Panc1 (cell line): ENCODE results near the gene CELA1. TPM values are rescaled to one million over a fixed set of nuclear protein-coding genes. Genes with fewer than 3 reads are reported as not detected.
"Not testable (repeated sequence)": the region's sequence is repeated elsewhere in the genome, so short reads cannot be mapped to it uniquely, and the experiment has no call there.

Experiments used
- ATAC-seq: fragments of 200-7000 bp; cut with Tn5 transposase; 2 replicates; pipeline ENCODE4 v1.9.1; 2020; ENCODE audit warnings: mild to moderate bottlenecking, moderate library complexity
- BruUV-seq: library from RNA; stranded (reverse); fragments of 400-500 nt; replicated peaks from 2 replicates; lab custom pipeline; 2021; lab: Mats Ljungman, UMichigan
- CTCF ChIA-PET: fragments of 300-600 bp; sonication (Branson Sonifier 250); formaldehyde crosslinking; loops from one replicate; lab custom pipeline; 2022; ENCODE audit warnings: antibody characterized with exemption; lab: Charles Lee
- POLR2A ChIA-PET: fragments of 300-600 bp; sonication (Branson Sonifier 250); formaldehyde crosslinking; loops from one replicate; lab custom pipeline; 2022; ENCODE audit warnings: antibody characterized with exemption; lab: Charles Lee
- DNase-seq: peaks from one replicate; pipeline ENCODE4 v3.0.0-alpha.2; 2010; ENCODE audit warnings: low read depth, low spot score
- H3K27ac ChIP-seq: 2 replicates; pipeline ENCODE4 v1.5.1; 2011; ENCODE audit warnings: mild to moderate bottlenecking, low read length, inconsistent platforms
- H3K27me3 ChIP-seq: fragments of 200-500 bp; sonication (Bioruptor generic); 2 replicates; pipeline ENCODE4 v1.6.0; 2014; ENCODE audit warnings: low read length, inconsistent platforms; ENCODE audit not compliant: control insufficient read depth, insufficient read depth
- H3K36me3 ChIP-seq: fragments of 200-500 bp; sonication (Bioruptor generic); 2 replicates; pipeline ENCODE4 v1.5.1; 2014; ENCODE audit warnings: inconsistent platforms, mild to moderate bottlenecking, low read length, moderate library complexity; ENCODE audit not compliant: control insufficient read depth, insufficient read depth
- H3K4me1 ChIP-seq: 2 replicates; pipeline ENCODE4 v1.5.1; 2011; ENCODE audit warnings: inconsistent platforms, mild to moderate bottlenecking, low read length, moderate library complexity; ENCODE audit not compliant: control insufficient read depth, insufficient read depth
- H3K4me3 ChIP-seq, 2 experiments: 2 replicates each; pipeline ENCODE4 v1.5.1; 2011 to 2012; ENCODE audit warnings: low read depth in 2 of 2, low read length in 2 of 2, mild to moderate bottlenecking in 2 of 2, inconsistent platforms in 1 of 2, moderate library complexity in 1 of 2
- H3K9me3 ChIP-seq: fragments of 200-500 bp; sonication (Bioruptor generic); 2 replicates; pipeline ENCODE4 v1.5.1; 2014; ENCODE audit warnings: low read depth, mild to moderate bottlenecking, inconsistent platforms, low read length, moderate library complexity; ENCODE audit not compliant: control insufficient read depth, insufficient read depth
- CTCF ChIP-seq: fragments of 450-650 bp; IDR thresholded peaks from 2 replicates; pipeline ENCODE4 v1.5.1; 2017; ENCODE audit warnings: mild to moderate bottlenecking
- POLR2AphosphoS5 ChIP-seq: IDR thresholded peaks from 2 replicates; pipeline ENCODE4 v1.6.1; 2012; ENCODE audit warnings: mild to moderate bottlenecking, low read depth, low read length, moderate library complexity
- REST ChIP-seq, 2 experiments: IDR thresholded peaks; 2 replicates each; pipeline ENCODE4 v1.6.1; 2011 to 2012; ENCODE audit warnings: low read depth in 2 of 2, control low read depth in 1 of 2, low read length in 1 of 2, mild to moderate bottlenecking in 1 of 2, moderate library complexity in 1 of 2; ENCODE audit not compliant: insufficient read depth in 1 of 2
- SIN3A ChIP-seq: IDR thresholded peaks from 2 replicates; pipeline ENCODE4 v1.6.1; 2012; ENCODE audit warnings: low read depth, mild to moderate bottlenecking, low read length, moderate library complexity, borderline replicate concordance; ENCODE audit not compliant: insufficient read depth
- TCF7L2 ChIP-seq: IDR thresholded peaks from 2 replicates; pipeline ENCODE4 v1.6.1; 2011; ENCODE audit warnings: mild to moderate bottlenecking, low read depth, low read length, inconsistent platforms
- in situ Hi-C: cut with HindIII; loops from 2 replicates; pipeline ENCODE4 v1.10.0; 2016; ENCODE audit warnings: low sequenced_read_pairs, low pct_unique_long_range_greater_than_20kb
- intact Hi-C: fragments of 100-400 bp; cut with micrococcal nuclease; formaldehyde crosslinking; loops from one replicate; pipeline ENCODE4 v1.10.0; 2022; ENCODE audit not compliant: unreplicated experiment
- total RNA-seq: library from RNA; stranded (reverse); gene quantifications from one replicate; pipeline ENCODE4 v1.2.1, GENCODE V29; 2021; ENCODE audit not compliant: unreplicated experiment

The CELA1 gene
- total RNA-seq, 1 experiment from 2014 or later, result not detected

GRCh38 chr12:51320311-51320694 is 26.2 kb downstream of the CELA1 start:
- H3K9me3 ChIP-seq, result no peaks in the 10 kb centered on the region
- in situ Hi-C loops, result no loop called here
- POLR2A ChIA-PET, result no interaction called here
- H3K4me3 ChIP-seq, result no peak overlapping the region
- no peaks in the 10 kb centered on the region for H3K4me1 ChIP-seq
- no peak for ATAC-seq
- intact Hi-C loops, result no loop called here
- no peak overlapping the region for H3K27ac ChIP-seq
- DNase-seq, result no peak
- CTCF ChIA-PET, result interaction anchor here (0.6 kb wide), 1 partner anchor 60 kb away, joined by 11 read pairs; no protein-coding TSS in a partner anchor
- BruUV-seq, result no TSS peak
- H3K27me3 ChIP-seq, result no peaks in the 10 kb centered on the region
- TF ChIP-seq POLR2AphosphoS5 (no peak), REST (IDR thresholded peaks at IDR 0.05; ENCODE audit: insufficient read depth in 1 of 2, low read depth in 2 of 2, low read length in 1 of 2) (no peak), SIN3A (no peak), CTCF (no peak), TCF7L2 (no peak)
- no peaks in the 10 kb centered on the region for H3K36me3 ChIP-seq

- ATAC-seq (no peak), DNase-seq (no peak)
- ChIA-PET POLR2A (no interaction called here), CTCF (interaction anchor here (1.3 kb wide), 1 partner anchor 49 kb away, joined by 4 read pairs; no protein-coding TSS in a partner anchor)
- in situ Hi-C loops, result no loop called here
- Histone ChIP-seq H3K27ac (no peak overlapping the region), H3K9me3 (no peaks in the 10 kb centered on the region), H3K4me1 (no peaks in the 10 kb centered on the region), H3K4me3 (no peak overlapping the region), H3K36me3 (no peaks in the 10 kb centered on the region), H3K27me3 (no peaks in the 10 kb centered on the region)
- TF ChIP-seq TCF7L2 (no peak), POLR2AphosphoS5 (no peak), CTCF (no peak)
- intact Hi-C loops, result no loop called here
- BruUV-seq, result no TSS peak
Measured at GRCh38 chr12:51318846-51319599, 27.5 kb downstream of the CELA1 start.

GRCh38 chr12:51318057-51318806 is 28.2 kb downstream of the CELA1 start:
- CTCF ChIA-PET, in situ Hi-C loops, POLR2A ChIA-PET, H3K4me3 ChIP-seq, H3K4me1 ChIP-seq, H3K27ac ChIP-seq, DNase-seq, ATAC-seq, BruUV-seq, H3K9me3 ChIP-seq, intact Hi-C loops, H3K36me3 ChIP-seq, H3K27me3 ChIP-seq: not testable (repeated sequence)
